Ovary (tissue), 3 donors: ENCODE results near the gene MTG1.

ENCODE experiments used
- CTCF ChIP-seq, 3 donors: fragments of 450-650 bp in 2 of 3; fragments of 200-600 bp in 1 of 3; IDR thresholded peaks; one replicate each; pipeline versions ENCODE4 v1.5.1 to v1.8.0; 2016 to 2022; ENCODE audit warnings: antibody characterized with exemption in 3 of 3, mild to moderate bottlenecking in 1 of 3
- POLR2A ChIP-seq: fragments of 450-650 bp; IDR thresholded peaks from one replicate; pipeline ENCODE4 v1.6.1; 2017; ENCODE audit warnings: antibody characterized with exemption, mild to moderate bottlenecking, moderate library complexity
- donor health status: DM: no; HTN: no; CAD: no.

DNA sequence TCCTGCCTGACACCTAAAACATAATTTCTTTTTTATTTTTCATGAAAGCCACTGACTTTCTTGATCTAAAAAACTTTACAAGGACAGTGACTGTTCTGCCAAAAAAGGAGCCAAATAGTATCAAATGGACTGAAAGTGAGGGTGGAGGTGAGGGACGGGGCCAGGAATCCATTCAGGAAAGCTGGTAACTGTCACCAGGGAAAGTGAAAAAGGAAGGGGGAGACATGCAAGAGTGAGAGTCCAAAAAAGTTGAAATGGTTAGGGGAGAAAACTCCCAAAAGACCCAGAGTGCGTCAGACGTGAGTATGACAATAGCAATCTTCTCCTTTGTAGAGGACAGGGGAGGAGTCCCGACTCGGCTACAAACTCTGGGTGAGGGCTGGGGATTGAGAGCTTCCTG, 49.7 kb upstream of the MTG1 start:
- TF ChIP-seq CTCF (IDR thresholded peaks at IDR 0.05) (no peak), POLR2A (no peak)
